Measurements from ENCODE around the gene TMEM245.

- TF ChIP-seq CTCF (conservative IDR thresholded peaks at IDR 0.05) (no peak), ZFX (IDR thresholded peaks at IDR 0.05) (no peak)
Measured at GRCh38 chr9:109117856-109118807, 1.6 kb downstream of the TMEM245 start.

All from C4-2B (cell line).